ENCODE measurements around the gene LRRC74B. TPM values are rescaled to one million over a fixed set of nuclear protein-coding genes. Genes with fewer than 3 reads are reported as not detected.

Gene LRRC74B
- total RNA-seq, 1 donor from 2014 or later, result not detected

DNA sequence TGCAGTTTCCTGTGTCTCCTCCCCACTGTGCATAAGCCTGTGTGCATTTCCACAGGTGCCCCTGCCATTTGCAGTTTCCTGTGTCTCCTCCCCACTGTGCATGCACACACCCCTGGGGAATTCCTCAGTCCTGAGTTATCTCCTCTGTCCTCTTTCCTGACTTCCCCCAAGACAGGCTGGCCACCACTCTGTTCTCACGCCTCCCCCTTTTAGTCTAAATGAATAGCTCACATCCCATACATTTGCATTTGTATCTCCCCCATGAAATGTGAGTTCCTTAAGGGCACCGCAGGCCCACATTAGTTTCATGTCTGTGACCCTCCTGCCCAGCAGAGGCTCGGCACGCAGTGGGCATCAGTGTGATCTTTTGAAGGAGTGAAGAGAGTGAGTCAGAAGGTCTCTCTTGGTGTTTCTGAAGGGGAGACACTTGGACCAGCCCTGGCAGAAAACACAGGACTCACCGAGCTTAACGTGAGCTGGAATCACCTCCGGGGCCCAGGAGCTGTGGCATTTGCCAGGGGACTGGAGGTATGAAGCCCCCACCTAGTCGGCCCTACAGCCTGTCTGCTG lies 6.2 kb downstream of the LRRC74B start:
- peaks cover 3% of the 10 kb centered on the region for H3K27me3 Mint-ChIP-seq (ENCODE audit: low read depth)
- no peak overlapping the region for H3K27ac Mint-ChIP-seq (ENCODE audit: unreplicated experiment)
- H3K36me3 Mint-ChIP-seq (ENCODE audit: low read depth), result no peaks in the 10 kb centered on the region
- no peaks in the 10 kb centered on the region for H3K4me1 Mint-ChIP-seq (ENCODE audit: low read depth)
- no peaks in the 10 kb centered on the region for H3K9me3 Mint-ChIP-seq (ENCODE audit: low read depth)
- TF ChIP-seq, protein P1, sequence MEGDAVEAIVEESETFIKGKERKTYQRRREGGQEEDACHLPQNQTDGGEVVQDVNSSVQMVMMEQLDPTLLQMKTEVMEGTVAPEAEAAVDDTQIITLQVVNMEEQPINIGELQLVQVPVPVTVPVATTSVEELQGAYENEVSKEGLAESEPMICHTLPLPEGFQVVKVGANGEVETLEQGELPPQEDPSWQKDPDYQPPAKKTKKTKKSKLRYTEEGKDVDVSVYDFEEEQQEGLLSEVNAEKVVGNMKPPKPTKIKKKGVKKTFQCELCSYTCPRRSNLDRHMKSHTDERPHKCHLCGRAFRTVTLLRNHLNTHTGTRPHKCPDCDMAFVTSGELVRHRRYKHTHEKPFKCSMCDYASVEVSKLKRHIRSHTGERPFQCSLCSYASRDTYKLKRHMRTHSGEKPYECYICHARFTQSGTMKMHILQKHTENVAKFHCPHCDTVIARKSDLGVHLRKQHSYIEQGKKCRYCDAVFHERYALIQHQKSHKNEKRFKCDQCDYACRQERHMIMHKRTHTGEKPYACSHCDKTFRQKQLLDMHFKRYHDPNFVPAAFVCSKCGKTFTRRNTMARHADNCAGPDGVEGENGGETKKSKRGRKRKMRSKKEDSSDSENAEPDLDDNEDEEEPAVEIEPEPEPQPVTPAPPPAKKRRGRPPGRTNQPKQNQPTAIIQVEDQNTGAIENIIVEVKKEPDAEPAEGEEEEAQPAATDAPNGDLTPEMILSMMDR (IDR thresholded peaks at IDR 0.05), result no peak
- no peak for DNase-seq (ENCODE audit: low spot score)
- no peak overlapping the region for H3K4me3 Mint-ChIP-seq (ENCODE audit: unreplicated experiment)

DNA sequence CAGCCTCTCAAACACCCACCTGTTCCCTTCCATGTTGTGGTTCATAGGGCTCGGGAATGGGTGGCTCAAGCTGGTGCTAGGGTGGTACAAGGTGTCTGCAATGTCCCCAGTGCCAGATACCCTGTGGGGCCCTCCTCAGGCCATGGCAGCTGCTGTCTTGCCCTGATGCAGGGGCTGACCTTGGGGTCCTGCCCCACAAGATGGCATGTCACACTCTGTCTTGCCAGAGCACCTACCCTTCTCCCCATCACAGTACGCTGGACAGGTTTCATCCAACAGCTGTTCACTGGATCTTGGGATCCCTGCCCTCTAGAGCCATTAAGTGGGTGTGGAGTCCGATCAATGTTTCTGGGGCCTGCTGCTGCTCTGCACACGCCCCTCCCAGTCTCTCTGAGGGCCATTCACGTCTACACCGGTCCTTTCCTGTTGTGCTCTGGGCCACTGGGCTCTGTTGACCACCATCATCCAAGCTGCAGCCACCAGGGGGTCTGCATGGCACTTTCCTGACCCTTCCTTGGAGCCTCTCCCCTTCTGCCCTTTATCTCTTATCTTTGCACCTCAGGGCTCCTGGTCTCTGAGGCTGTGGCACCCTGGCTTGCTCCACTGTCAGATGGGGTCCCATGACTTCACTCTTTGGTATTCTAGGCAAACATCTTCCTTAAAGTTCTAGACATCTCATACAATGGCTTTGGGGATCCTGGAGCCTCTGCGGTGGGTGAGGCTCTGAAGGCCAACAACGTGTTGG lies 7.1 kb downstream of the LRRC74B start:
- TF ChIP-seq, protein P1 (IDR thresholded peaks at IDR 0.05), result no peak
- Mint-ChIP-seq H3K27me3 (ENCODE audit: low read depth) (peaks cover 3% of the 10 kb centered on the region), H3K36me3 (ENCODE audit: low read depth) (no peaks in the 10 kb centered on the region), H3K27ac (ENCODE audit: unreplicated experiment) (no peak overlapping the region), H3K4me1 (ENCODE audit: low read depth) (no peaks in the 10 kb centered on the region), H3K9me3 (ENCODE audit: low read depth) (no peaks in the 10 kb centered on the region), H3K4me3 (ENCODE audit: unreplicated experiment) (no peak overlapping the region)
- no peak for DNase-seq (ENCODE audit: low spot score)

DNA sequence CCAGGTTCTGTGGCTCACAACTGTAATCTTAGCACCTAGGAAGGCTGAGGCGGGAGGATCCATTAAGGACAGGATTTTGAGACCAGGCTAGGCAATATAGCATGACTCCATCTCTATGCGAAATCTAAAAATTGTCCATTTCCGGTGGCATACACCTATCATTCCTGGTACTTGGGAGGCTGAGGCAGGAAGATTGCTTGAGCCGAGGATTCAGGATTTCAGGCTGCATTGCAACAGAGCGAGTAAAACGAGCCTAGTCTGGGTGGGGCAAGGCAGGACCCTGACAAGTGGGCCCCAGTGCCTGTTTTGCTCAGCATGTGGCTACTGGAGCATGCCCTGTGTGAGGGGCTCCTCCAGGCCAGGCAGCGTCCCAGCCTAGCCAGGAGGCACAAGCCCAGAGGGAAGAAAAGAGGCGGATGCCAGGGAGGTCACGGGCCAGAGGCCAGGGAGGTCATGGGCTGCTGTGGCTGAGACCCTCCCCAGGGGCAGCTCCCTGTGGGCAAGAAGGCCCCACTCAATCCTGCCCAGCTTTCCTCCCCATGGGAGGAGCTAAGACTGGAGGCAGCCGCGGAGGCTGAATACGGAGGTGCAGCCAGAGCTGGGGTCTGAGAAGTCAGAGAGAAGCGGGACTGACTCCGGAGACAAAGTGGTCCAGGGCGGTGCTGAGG lies 8.4 kb downstream of the LRRC74B start:
- Mint-ChIP-seq H3K36me3 (ENCODE audit: low read depth) (no peaks in the 10 kb centered on the region), H3K9me3 (ENCODE audit: low read depth) (no peaks in the 10 kb centered on the region), H3K4me1 (ENCODE audit: low read depth) (no peaks in the 10 kb centered on the region), H3K27ac (ENCODE audit: unreplicated experiment) (no peak overlapping the region), H3K4me3 (ENCODE audit: unreplicated experiment) (no peak overlapping the region), H3K27me3 (ENCODE audit: low read depth) (peaks cover 3% of the 10 kb centered on the region)
- TF ChIP-seq, protein P1 (IDR thresholded peaks at IDR 0.05), result no peak
- DNase-seq (ENCODE audit: low spot score), result no peak

DNA sequence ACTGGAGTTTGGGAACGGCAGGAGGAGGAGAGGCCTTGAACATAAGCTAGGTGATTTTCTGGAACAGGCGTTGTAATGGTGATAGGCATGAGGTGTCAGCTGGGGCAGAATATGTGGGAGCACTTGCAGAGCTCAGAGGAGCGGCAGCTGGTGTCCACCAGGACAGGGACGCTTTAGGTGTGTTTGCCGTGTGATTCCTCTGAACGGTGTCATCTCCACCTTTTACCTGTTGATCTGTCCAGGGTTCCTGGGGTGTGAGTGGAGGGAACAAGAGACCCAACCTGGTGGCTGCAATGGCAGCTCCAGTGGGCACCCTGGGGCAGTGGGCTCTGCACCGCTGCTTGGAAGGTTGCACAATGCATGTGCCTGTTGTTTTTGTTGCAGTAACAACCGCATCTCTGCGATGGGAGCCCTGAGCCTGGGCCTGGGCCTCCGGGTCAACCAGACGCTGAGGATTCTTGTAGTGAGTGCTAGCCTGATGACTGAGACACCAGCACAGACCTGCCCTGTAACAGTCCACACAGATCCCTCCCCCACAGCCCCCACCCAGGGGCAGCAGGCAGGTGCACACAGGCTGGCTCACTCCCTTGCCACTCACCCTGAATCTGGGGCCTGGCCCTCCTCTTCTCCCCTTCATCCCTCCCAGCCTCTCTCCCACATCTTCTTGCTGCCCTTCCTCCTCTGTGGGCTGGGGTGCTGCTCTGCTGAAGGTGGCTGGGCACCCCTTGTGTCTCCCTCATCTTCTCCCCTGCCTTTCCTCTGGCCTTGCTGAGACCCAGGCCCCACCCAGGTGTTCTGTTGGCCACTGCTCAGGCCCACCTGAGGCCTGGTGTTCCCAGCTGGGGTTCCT lies 9.2 kb downstream of the LRRC74B start:
- Mint-ChIP-seq H3K4me1 (ENCODE audit: low read depth) (no peaks in the 10 kb centered on the region), H3K27me3 (ENCODE audit: low read depth) (peaks cover 3% of the 10 kb centered on the region), H3K9me3 (ENCODE audit: low read depth) (no peaks in the 10 kb centered on the region), H3K4me3 (ENCODE audit: unreplicated experiment) (no peak overlapping the region), H3K36me3 (ENCODE audit: low read depth) (no peaks in the 10 kb centered on the region), H3K27ac (ENCODE audit: unreplicated experiment) (no peak overlapping the region)
- TF ChIP-seq, protein P1 (IDR thresholded peaks at IDR 0.05), result no peak
- DNase-seq (ENCODE audit: low spot score), result no peak

DNA sequence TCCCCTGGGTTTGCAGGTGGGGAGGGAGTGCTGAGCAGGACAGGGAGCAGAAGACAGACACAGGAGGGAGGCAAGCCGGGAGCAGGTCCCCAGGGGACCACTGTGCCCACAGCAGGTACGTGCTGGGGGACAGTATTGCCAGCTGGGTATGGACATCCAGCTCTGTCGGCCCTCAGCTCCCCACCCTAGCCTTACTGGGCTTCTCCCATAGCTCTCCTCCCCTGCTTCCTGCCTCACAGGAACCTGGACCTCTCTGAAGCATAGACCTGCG lies 9.8 kb downstream of the LRRC74B start:
- no peak for DNase-seq (ENCODE audit: low spot score)
- no peaks in the 10 kb centered on the region for H3K36me3 Mint-ChIP-seq (ENCODE audit: low read depth)
- TF ChIP-seq, protein P1 (IDR thresholded peaks at IDR 0.05), result no peak
- H3K27ac Mint-ChIP-seq (ENCODE audit: unreplicated experiment), result no peak overlapping the region
- no peaks in the 10 kb centered on the region for H3K9me3 Mint-ChIP-seq (ENCODE audit: low read depth)
- peaks cover 3% of the 10 kb centered on the region for H3K27me3 Mint-ChIP-seq (ENCODE audit: low read depth)
- no peak overlapping the region for H3K4me3 Mint-ChIP-seq (ENCODE audit: unreplicated experiment)
- H3K4me1 Mint-ChIP-seq (ENCODE audit: low read depth), result no peaks in the 10 kb centered on the region

Measured in chondrocyte (in vitro differentiated cells).